Adrenal gland (tissue), 12 donors: ENCODE measurements around the gene LRRC30. TPM values are rescaled to one million over a fixed set of nuclear protein-coding genes. Genes with fewer than 3 reads are reported as not detected.
"Not testable (repeated sequence)": the region's sequence is repeated elsewhere in the genome, so short reads cannot be mapped to it uniquely, and the experiment has no call there.

Source experiments
- DNase-seq, 7 donors: peaks; one replicate each; pipeline ENCODE4 v3.0.0-alpha.2; 2019 to 2020
- H3K27ac ChIP-seq, 5 donors: fragments of 200-600 bp; sonication (generic) in 4 of 5; 1 replicate in 3 of 5; 2 replicates in 2 of 5; pipeline versions ENCODE4 v1.5.1 to v1.8.0; 2016 to 2020; ENCODE audit warnings: mild to moderate bottlenecking in 1 of 5
- H3K27me3 ChIP-seq: fragments of 200-600 bp; 2 replicates; pipeline ENCODE4 v1.8.0; 2021
- H3K36me3 ChIP-seq, 2 donors: fragments of 200-600 bp; replicated peaks in 1 of 2; 1 replicate in 1 of 2; 2 replicates in 1 of 2; pipeline versions ENCODE4 v1.5.1 to v1.8.0; 2018 to 2022
- H3K4me1 ChIP-seq, 2 donors: fragments of 200-600 bp; replicated peaks in 1 of 2; 1 replicate in 1 of 2; 2 replicates in 1 of 2; pipeline versions ENCODE4 v1.5.1 to v1.8.0; 2018 to 2021
- H3K4me3 ChIP-seq, 4 donors: fragments of 200-600 bp; sonication (generic) in 3 of 4; one replicate each; pipeline ENCODE4 v1.5.1; 2016 to 2018
- H3K9me3 ChIP-seq, 3 donors: fragments of 200-600 bp; sonication (generic) in 1 of 3; replicated peaks in 1 of 3; 1 replicate in 2 of 3; 2 replicates in 1 of 3; pipeline versions ENCODE4 v1.5.1 to v1.8.0; 2016 to 2021
- CTCF ChIP-seq, 6 experiments: fragments of 450-650 bp in 4 of 6; fragments of 200-600 bp in 2 of 6; sonication (generic) in 1 of 6; IDR thresholded peaks; 1 replicate in 5 of 6; 2 replicates in 1 of 6; pipeline versions ENCODE4 v1.5.1 to v1.8.0; 2016 to 2021; ENCODE audit warnings: antibody characterized with exemption in 6 of 6, mild to moderate bottlenecking in 2 of 6, moderate library complexity in 1 of 6
- POLR2A ChIP-seq, 2 donors: fragments of 450-650 bp; IDR thresholded peaks; one replicate each; pipeline ENCODE4 v1.6.1; 2017; ENCODE audit warnings: antibody characterized with exemption in 2 of 2, mild to moderate bottlenecking in 2 of 2, moderate library complexity in 1 of 2
- WGBS, 4 donors: extraction: QIAGEN DNeasy Blood & Tissue Kit in 2 of 4; methylation state at CpG; one replicate each; pipeline versions ENCODE4 v1.1.5 to v1.1.7; 2013 to 2017; 5-methylcytosine and 5-hydroxymethylcytosine counted together
- intact Hi-C, 2 donors: fragments of 100-400 bp; cut with DNase I; formaldehyde crosslinking; loops; one replicate each; pipeline versions ENCODE4 v1.14.1 to v1.15.0; 2022 to 2023
- polyA plus RNA-seq, 3 donors: library from polyadenylated mRNA; stranded (reverse); fragments of 200-250 nt in 2 of 3; fragments of 350-450 nt in 1 of 3; fragmentation: Illumina TruSeq in 1 of 3; extraction: RNeasy Lipid Tissue Mini Kit (QIAGEN cat#74804) in 1 of 3; gene quantifications; one replicate each; pipeline ENCODE4 v1.2.3, GENCODE V29; 2013 to 2014
- total RNA-seq, 9 donors: library from RNA; depleted of rRNA in 4 of 9; stranded (reverse); fragments of >200 nt in 4 of 9; fragments of 120-200 nt in 1 of 9; fragmentation: NEBNext Ultra II Directional in 1 of 9; extraction: Animal tissue kit (Norgen Biotek cat#: 25700) in 1 of 9; gene quantifications; one replicate each; pipeline versions ENCODE4 v1.1.0 to v1.2.4, GENCODE V29; 2013 to 2023
- donor health status: healthy with polysubstance abuse.
- donor health status: Bipolar disorder and iron deficiency.
- donor health status: DM: yes; HTN: yes; CAD: no.
- donor health status: DM: no; HTN: no; CAD: no.
- donor health status: DM: no; HTN: no; CAD: no.
- donor health status: DM: yes; HTN: yes; CAD: no.

The LRRC30 gene
- total and polyA plus RNA-seq, 12 donors = not detected

DNA sequence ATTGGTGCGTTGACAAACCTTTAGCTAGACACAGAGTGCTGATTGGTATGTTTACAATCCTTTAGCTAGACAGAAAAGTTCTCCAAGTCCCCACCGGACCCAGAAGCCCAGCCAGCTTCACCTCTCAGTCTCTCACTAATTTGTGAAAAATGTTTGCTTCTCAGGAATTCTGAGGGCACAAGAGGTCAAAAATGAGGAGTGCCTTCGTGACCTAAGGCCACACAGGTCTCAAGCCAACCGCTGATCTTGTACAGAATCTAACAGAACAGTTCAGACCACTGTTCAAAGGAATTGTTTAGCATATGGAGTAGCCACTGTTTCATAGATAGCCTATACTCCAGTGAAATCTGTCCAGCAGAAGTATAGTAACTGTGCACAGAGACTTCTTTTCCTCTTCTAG lies 29.8 kb upstream of the LRRC30 start:
- WGBS, 4 donors = 75 to 86% (median 86%) methylated on average over 3 to 4 of the region's 4 CpGs
- no peak overlapping the region for H3K27ac ChIP-seq
- H3K27me3 ChIP-seq = no peaks in the 10 kb centered on the region
- intact Hi-C loops = no loop called here
- TF ChIP-seq POLR2A (IDR thresholded peaks at IDR 0.05) (no peak), CTCF (IDR thresholded peaks at IDR 0.05) (no peak)
- H3K4me3 ChIP-seq = no peak overlapping the region
- H3K36me3 ChIP-seq = no peaks in the 10 kb centered on the region
- peaks cover 0 to 4% of the 10 kb centered on the region in 2 donors for H3K4me1 ChIP-seq
- DNase-seq = no peak
- no peaks in the 10 kb centered on the region for H3K9me3 ChIP-seq

DNA sequence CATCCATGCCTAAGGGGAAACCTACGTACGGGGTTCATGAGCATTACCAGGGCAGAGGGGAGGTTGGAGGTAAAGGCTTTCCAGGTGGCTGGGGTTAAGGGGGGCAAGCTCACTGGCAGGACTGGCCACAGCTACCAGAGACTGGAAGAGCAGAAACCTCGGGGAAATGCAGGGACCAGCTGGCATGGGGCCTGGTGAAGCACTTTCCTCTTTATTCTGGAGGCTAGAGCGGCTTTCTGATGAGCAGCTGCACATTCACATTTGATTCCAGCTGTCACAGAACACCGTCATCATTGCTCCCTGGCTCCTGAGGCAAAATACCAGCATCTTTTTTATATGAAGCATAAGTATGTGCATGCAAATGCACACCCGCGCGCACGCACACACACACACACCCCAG lies 28.7 kb upstream of the LRRC30 start:
- TF ChIP-seq CTCF (IDR thresholded peaks at IDR 0.05) (no peak), POLR2A (IDR thresholded peaks at IDR 0.05) (no peak)
- H3K27me3 ChIP-seq = no peaks in the 10 kb centered on the region
- no peaks in the 10 kb centered on the region for H3K36me3 ChIP-seq
- DNase-seq = no peak
- no peak overlapping the region for H3K27ac ChIP-seq
- no peak overlapping the region for H3K4me3 ChIP-seq
- WGBS, 4 donors = 90 to 92% (median 91%) methylated on average over 9 of the region's 9 CpGs
- no peaks in the 10 kb centered on the region for H3K9me3 ChIP-seq
- intact Hi-C loops = no loop called here
- peaks cover 0 to 4% of the 10 kb centered on the region in 2 donors for H3K4me1 ChIP-seq

GRCh38 chr18:7203601-7204000 lies 27.3 kb upstream of the LRRC30 start:
- intact Hi-C loops, H3K27me3 ChIP-seq, H3K4me1 ChIP-seq, DNase-seq, H3K36me3 ChIP-seq, H3K9me3 ChIP-seq, H3K4me3 ChIP-seq, H3K27ac ChIP-seq: not testable (repeated sequence)
- WGBS, 4 donors = 89 to 94% (median 91%) methylated on average over 15 to 28 of the region's 29 CpGs

GRCh38 chr18:7205346-7205745 lies 25.5 kb upstream of the LRRC30 start:
- no peaks in the 10 kb centered on the region for H3K9me3 ChIP-seq
- peaks cover 0 to 4% of the 10 kb centered on the region in 2 donors for H3K4me1 ChIP-seq
- TF ChIP-seq POLR2A (IDR thresholded peaks at IDR 0.05) (no peak), CTCF (IDR thresholded peaks at IDR 0.05) (no peak)
- intact Hi-C loops = no loop called here
- H3K27me3 ChIP-seq = no peaks in the 10 kb centered on the region
- peak overlapping the region in 1 of 5 donors; percentile 52 for H3K27ac ChIP-seq
- DNase-seq = no peak
- H3K4me3 ChIP-seq = no peak overlapping the region
- H3K36me3 ChIP-seq = no peaks in the 10 kb centered on the region

DNA sequence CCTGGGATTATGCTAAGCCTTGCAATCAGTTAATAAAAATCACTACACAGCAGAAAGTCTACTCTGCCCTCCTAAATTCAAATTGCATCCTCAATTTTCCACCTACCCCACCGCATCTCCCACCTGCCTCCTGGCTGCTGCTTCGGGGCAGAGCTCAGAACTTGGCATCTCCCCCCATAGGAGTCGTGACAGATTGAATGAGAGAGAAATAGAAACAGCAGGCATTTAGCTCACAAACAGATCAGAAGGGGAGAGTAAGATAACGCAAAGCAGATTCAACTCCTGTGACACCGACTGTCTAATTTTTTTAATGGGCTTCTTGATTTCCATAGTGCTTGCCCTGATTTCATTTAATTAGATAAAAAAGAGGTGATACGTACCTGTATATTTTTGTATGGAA lies 24.7 kb upstream of the LRRC30 start:
- Histone ChIP-seq H3K27ac (no peak overlapping the region), H3K4me3 (no peak overlapping the region), H3K36me3 (no peaks in the 10 kb centered on the region), H3K4me1 (peaks cover 0 to 4% of the 10 kb centered on the region in 2 donors), H3K9me3 (no peaks in the 10 kb centered on the region), H3K27me3 (no peaks in the 10 kb centered on the region)
- WGBS, 4 donors = 67 to 75% (median 70%) methylated on average over 6 of the region's 6 CpGs
- no peak for DNase-seq
- TF ChIP-seq CTCF (IDR thresholded peaks at IDR 0.05) = no peak
- TF ChIP-seq POLR2A (IDR thresholded peaks at IDR 0.05) = no peak
- intact Hi-C loops = no loop called here
